Activated CD8-positive, alpha-beta memory T cell treated with anti-CD3 and anti-CD28 coated beads, Interleukin-2, amount 50 U/mL, for 4 hours (primary cell): Measurements from ENCODE around the gene HNRNPH3.

Experiments
- DNase-seq: peaks from one replicate; pipeline ENCODE4 v3.0.0-alpha.2; 2020

The HNRNPH3 gene

GRCh38 chr10:68332259-68333057 lies 594 bp downstream of the HNRNPH3 start, which contains the start of gene PBLD:
Gene PBLD (minus strand): TSS chr10:68332928. CDS start chr10:68306844, 26,084 bp downstream.
- DNase-seq: peak; percentile 53

GRCh38 chr10:68333058-68333395 lies 1.2 kb downstream of the HNRNPH3 start:
- DNase-seq: no peak

- no peak for DNase-seq
Observed at GRCh38 chr10:68333440-68334431, 1.9 kb downstream of the HNRNPH3 start.

- DNase-seq: no peak
Observed at GRCh38 chr10:68334672-68335467, 3.0 kb downstream of the HNRNPH3 start.

GRCh38 chr10:68336754-68337351 lies 5.0 kb downstream of the HNRNPH3 start:
- DNase-seq: no peak

- DNase-seq: no peak
Observed at GRCh38 chr10:68340358-68341080, 8.7 kb downstream of the HNRNPH3 start.

GRCh38 chr10:68342909-68343516 lies 11.1 kb downstream of the HNRNPH3 start:
- no peak for DNase-seq

- no peak for DNase-seq
Observed at GRCh38 chr10:68345621-68346020, 13.8 kb downstream of the HNRNPH3 start.

GRCh38 chr10:68346774-68347173 lies 14.9 kb downstream of the HNRNPH3 start:
- DNase-seq: no peak

- DNase-seq: peak; percentile 35
Observed at GRCh38 chr10:68348265-68348741, 16.4 kb downstream of the HNRNPH3 start.

- no peak for DNase-seq
Observed at GRCh38 chr10:68353537-68353936, 21.7 kb downstream of the HNRNPH3 start.

- no peak for DNase-seq
Observed at GRCh38 chr10:68359189-68359588, 27.3 kb downstream of the HNRNPH3 start.

GRCh38 chr10:68362590-68362989 lies 30.7 kb downstream of the HNRNPH3 start:
- no peak for DNase-seq

- no peak for DNase-seq
Observed at GRCh38 chr10:68364101-68364886, 32.4 kb downstream of the HNRNPH3 start.

- no peak for DNase-seq
Observed at GRCh38 chr10:68365611-68366010, 33.7 kb downstream of the HNRNPH3 start.

GRCh38 chr10:68366600-68366999 lies 34.7 kb downstream of the HNRNPH3 start:
- DNase-seq: no peak

- DNase-seq: no peak
Observed at GRCh38 chr10:68367121-68367520, 35.3 kb downstream of the HNRNPH3 start.

GRCh38 chr10:68371604-68372003 lies 39.7 kb downstream of the HNRNPH3 start:
- no peak for DNase-seq

- DNase-seq: no peak
Observed at GRCh38 chr10:68385740-68386139, 53.9 kb downstream of the HNRNPH3 start.
